Fibroblast of peridontal ligament (primary cell): Measurements from ENCODE around the gene OLIG1.

Source experiments
- DNase-seq: peaks from one replicate; pipeline ENCODE4 v3.0.0-alpha.2; 2010; ENCODE audit errors: extremely low read depth

The OLIG1 gene

DNA sequence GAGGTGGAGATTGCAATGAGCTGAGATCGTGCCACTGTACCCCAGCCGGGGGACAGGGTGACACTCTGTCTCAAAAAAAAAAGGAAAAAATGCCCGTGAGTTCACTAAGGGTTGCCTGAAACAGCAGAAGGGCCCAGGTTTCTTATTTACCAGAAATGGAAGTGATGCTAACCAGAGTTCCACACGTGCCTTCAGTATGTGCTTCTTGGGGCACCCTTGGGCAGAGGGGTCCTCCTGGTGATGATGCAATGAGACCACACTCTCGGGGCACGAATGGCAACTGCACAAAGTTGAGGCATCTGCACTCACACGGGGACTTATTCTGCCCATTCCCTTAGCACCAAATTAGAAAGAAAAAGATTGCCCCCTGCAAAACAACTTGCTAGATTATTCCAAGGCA is 29.2 kb downstream of the OLIG1 start:
- DNase-seq, result no peak

DNA sequence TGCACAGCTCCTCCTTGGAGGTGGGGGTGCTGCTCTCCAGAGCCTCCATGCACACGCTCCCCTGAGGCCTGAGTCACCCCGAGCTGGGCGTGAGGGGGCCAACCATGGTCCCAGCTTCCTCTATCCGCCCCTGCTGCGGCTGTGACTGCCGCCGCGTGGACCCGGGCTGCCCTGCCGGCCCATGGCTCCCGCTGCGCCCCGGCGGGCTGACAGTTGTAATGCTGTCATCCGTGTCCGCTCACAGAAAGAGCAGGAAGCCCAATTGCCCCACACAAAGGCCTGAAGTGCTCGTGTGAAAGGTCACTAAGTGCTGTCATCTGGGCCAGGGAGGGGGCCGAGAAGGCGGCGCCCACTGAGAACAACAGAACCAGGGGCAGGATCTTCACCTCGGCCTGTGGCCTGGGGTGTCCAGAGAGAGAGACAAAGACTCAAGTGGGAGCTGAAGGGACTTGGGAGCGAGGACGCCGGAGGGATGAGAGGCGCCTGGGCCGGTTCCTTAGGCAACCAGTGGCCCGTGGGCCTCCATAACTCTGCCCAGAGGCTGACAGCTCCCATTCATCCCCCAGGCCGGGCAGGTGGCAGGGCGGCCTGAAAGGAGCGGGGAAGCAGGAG is 31.5 kb downstream of the OLIG1 start:
- no peak for DNase-seq

DNA sequence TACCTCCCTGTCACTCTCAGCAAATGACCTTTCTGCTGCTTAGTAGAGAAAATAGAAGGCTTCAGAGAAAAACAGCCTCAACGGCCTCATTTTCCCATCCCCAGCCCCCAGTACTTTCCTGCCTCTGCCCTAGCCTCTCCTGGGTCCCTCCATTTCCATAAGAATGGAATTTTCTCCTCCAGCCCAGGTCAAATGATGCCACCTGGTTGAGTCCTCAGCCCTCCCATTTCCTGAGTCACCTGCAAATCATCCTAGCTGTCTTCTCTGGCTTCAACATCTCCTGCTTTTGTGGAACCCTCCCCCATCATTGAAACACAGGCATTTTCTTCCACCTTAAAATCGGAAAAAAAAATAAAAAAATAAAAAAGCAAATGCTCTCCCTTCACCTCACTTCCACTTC is 35.1 kb downstream of the OLIG1 start:
- no peak for DNase-seq

DNA sequence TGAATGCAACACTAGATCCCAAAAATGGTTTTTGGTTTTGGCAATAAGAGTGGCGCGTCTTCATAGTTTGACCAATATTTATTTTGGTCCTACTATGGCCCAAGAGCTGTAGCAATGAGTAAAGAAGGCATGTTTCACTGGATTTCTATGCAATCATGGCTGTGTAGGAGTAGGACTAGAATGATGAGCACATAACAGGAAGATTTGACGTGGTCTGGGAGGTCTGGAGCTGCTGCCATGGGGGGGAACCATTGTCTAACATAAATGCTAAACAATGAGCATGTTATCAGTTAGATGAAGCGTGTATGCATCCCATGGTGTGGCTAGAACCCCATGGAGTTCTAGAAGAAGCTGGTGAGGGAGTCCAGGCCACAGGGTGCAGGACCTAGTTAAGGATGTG is 38.3 kb downstream of the OLIG1 start:
- DNase-seq, result no peak

DNA sequence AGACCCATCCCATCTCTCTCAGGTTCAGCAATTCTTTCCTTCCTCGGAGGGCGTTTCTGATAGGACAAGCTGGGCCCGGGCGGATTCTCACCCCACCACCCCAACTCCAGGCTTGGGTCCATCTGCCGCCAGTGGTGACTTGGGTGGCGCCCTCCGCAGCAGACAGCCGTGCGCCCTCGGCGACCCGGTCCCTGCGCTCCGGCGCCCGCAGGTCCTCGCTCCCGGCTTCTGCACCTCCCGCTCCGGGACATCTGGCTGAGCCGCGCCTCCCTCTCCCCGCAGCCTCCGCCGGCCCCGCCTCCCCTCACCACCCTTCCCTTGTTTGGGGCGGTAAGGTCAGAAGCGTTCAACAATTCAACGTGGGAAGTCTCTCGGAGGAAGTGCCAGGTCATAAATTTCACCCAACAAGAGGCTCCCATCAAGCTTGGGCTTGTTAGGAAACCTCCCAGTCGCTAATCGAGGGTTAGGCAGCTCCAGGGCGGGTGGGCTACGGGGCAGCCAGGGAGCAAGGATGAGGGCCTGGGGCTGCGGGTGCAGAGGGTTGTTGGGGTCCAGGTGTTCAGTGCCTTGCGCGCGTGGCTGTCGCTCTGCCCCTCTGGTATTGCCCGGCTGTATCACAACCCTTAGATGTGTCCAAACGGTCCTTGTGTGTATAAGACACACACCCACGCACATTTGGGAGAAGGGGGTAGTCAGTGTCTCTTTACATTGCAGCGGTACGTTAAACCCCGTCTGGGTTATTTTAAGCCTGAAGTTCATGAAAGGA is 39.8 kb downstream of the OLIG1 start:
- no peak for DNase-seq

DNA sequence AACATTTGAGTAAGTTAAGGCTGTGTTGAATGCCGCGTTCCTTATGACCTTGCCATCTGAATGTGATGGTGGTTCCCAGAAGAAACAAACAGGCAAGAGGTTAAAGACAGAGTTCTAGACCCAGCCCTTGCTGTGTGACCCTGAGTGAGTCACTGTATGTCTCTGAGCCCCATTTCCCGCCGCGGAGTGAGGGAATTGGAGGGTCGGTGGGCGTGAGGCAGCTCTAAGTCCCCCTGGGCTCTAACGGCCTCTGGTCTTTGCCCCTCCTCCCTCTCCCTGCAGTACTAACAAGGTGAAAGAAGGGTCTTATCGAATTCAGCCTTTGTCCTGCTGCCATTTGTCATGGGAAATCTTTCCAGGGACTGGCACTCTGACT is 40.4 kb downstream of the OLIG1 start:
- DNase-seq, result no peak

DNA sequence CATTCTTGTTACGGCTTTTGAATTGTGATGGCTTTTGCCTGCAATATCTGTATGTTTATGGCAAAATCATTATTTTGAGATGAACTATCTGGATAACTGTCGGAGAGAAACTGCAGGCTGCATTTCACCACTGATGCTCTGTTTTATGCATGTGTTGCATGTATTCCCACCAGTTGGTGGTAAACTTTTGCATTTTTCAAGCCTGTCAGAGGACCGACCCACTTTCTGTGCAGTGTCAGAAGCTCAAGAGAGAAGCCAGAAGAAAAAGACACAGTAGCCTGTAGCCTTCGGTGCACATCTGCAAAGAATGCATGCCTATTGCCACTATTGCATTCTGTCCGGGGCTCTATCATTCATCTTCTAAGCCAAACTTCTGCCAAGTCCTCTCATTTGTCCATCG is 41.6 kb downstream of the OLIG1 start:
- no peak for DNase-seq

DNA sequence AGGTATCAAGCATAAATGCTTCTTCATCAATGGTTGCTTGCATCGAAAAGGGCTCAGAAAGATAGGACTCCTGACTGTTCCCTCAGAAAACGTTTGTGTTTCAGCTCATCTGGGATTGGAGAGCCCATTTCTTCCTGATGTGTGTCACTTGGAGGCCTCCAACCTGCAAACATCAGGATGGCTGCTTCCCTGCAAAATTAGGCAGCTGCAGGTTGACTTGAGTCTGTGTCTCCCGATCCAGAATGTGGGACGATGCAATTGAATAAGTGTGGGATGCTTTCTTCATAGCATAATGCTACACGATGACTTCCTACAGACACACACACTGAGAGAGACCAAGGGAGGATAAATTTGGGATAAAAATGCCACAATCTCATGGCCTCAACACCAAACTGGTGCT is 42.2 kb downstream of the OLIG1 start:
- no peak for DNase-seq

DNA sequence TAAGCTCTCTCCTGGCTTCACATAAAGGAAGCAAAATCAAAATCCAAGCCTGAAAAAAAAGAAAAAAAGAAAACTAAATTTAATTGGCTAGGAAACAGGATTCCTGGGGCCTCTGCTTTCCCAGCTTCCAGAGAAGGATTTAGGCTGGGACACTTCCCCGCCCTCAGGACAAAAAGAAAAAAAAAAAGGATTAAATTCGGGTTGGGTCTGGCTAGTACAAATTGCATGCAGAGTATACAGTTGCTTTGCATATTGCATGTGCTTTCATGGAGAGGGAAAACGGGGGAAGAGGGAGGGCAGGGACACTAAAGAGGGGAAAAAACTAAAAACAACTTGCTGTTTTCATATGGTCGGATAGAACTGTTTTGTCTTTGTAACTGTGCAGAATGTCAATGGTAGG is 42.7 kb downstream of the OLIG1 start:
- no peak for DNase-seq

DNA sequence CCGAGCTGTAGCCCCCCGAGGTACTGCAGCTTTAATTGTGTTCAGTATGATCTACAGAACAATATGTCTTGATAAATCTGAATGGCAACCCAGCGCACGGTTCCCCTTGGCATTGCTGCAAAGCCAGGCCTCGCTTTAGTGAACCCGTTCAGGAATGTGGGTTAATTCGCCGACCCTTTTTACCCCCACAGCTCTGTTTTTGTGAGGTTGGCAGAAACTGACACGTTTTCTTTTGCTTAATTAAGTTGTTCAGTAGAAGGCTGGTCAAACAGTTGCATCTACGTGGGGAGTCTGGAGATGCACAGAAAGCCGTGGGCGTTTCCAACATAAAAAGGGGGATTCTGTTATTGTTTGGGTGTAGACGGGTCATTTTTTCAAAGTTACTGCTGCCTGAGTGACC is 43.2 kb downstream of the OLIG1 start:
- DNase-seq, result no peak

DNA sequence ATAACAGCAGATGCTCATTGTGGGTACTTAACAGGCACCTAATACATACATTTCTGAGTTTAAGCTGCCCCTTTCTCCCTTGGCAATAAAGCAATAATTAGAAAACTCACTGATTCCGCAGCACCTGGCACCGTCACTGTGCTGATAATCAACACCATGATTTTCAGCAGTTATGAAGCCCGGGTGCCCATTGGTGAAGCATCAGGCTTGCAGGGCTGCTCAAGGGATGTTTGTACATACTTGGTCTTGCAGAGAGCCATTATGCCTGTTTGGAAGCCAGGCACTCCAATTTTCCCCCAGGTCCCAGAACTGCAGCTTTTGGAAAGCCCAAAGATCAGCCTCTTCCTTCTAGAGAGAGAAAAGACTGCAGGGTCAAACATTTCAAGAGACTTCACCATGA is 44.3 kb downstream of the OLIG1 start:
- no peak for DNase-seq

DNA sequence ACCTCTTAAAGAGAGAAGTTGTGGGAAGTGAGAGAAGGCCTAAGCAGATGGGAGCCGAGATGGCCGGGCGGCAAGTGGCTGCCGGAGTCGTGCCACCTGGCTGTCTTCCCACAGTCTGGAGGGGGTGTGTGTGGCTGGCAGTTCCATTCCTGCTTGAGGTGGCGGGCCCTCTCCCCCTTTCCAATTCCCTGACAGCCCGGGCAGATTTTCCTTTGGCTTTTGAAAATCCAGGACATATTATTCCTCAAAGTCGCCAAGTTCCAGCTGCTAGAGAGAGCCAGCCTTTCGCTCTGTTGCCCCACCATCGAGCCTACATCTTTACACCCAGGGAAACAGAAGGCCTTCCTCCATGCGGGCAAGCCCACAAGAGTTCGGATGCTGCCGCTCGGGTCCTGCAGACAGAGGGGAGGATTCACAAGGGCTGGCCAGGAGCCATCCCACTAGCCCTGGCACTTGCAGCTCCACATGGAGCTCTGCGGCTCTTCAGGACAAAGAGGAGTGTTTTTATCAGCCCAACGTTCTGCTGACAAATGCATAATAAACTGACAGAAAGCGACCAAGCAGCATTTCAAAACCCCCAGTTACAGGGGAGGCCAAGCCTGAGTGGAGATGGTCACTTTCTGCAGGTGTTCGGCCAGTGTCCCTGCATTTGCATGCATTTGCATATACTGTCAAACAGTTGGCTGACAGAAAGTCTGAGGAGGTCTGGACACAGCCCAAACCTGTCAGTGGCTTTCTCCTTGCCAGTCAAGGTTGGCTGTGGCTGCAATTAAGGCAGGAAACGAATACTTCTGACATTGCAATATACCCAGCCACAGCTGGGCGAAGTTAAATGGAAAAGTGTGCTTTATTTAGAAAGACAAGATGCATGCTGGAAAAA is 45.9 kb downstream of the OLIG1 start:
- no peak for DNase-seq

DNA sequence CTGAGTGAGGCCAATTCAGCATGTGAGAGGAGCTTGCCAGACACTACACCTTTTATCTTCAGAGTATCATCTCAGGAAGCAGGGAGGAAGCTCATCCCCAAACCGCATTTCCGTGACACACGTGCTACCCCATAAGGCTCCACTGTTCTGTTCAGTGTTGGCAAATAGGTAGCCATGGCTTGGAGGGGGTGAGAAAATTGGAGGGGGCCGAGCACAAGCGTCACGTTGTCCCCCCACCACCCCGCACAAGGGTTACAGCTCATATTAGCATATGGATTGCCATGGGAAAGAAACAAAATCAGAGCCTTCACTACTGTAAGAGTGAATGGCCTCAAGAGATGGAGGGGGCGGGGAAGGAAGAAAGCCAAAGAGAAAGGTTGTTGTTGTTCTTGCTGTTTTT is 46.7 kb downstream of the OLIG1 start:
- no peak for DNase-seq

DNA sequence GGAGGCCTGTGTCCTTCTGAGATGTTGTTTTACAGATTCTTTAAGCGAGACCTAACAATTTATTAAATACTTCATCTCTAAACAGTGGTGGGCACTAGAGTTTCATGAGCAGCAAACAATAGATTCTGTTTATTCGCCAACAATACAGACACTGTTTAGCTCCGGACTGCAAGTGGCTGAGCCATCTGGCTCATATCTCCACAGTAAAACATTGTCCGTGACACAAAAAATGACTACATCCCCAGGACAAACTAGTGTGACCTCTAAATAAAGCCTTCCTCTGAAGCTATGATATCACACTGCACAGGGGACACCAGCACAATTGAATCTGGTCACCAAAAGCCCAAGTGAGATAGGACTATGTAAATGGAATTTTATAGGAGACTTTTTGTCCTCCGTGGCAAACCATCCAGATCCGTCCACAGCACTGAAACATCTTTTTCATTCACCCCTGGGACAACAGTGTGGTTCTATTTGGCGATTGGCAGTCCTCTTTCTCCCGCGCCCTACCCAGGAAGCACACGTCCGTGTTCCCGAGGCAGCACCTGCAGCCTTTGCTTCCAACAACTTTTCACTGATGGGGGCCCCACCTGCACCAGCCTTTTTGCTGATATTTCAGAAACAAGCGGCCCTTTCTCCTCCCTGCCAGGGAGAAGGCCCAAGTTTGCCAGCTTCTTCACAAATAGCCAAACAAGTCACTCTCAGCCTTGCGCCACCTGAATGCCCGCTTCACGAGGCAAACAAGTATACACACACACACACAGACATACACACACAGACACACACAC is 47.4 kb downstream of the OLIG1 start:
- no peak for DNase-seq
